ENCODE measurements around the gene LAMTOR1.
A peak's percentile ranks its signal among the peaks of the same experiment; 100 is the strongest.

LAMTOR1 gene

GRCh38 chr11:72081184-72081644 lies 21.9 kb downstream of the LAMTOR1 start:
- no peak for DNase-seq (ENCODE audit: low spot score)

GRCh38 chr11:72080326-72081183 lies 22.5 kb downstream of the LAMTOR1 start, which contains the start of the genes LRRC51 and NUMA1:
Gene LRRC51, plus strand, starts transcription at chr11:72080850. Its CDS starts 8,234 bp downstream, at chr11:72089084.
Gene NUMA1, minus strand, starts transcription at chr11:72080542. Its CDS starts 44,599 bp downstream, at chr11:72035943.
- DNase-seq (ENCODE audit: low spot score), result peak; percentile 99

- DNase-seq (ENCODE audit: low spot score), result no peak
Measured at GRCh38 chr11:72079819-72080325, 23.2 kb downstream of the LAMTOR1 start.

- no peak for DNase-seq (ENCODE audit: low spot score)
Measured at GRCh38 chr11:72078477-72078876, 24.6 kb downstream of the LAMTOR1 start.

- no peak for DNase-seq (ENCODE audit: low spot score)
Measured at GRCh38 chr11:72075756-72076155, 27.3 kb downstream of the LAMTOR1 start.

- DNase-seq (ENCODE audit: low spot score), result no peak
Measured at GRCh38 chr11:72075109-72075508, 28.0 kb downstream of the LAMTOR1 start.

- peak; percentile 93 for DNase-seq (ENCODE audit: low spot score)
Measured at GRCh38 chr11:72072348-72072747, 30.7 kb downstream of the LAMTOR1 start.

- DNase-seq (ENCODE audit: low spot score), result no peak
Measured at GRCh38 chr11:72070491-72070890, 32.6 kb downstream of the LAMTOR1 start.

- DNase-seq (ENCODE audit: low spot score), result peak; percentile 95
Measured at GRCh38 chr11:72069787-72070251, 33.3 kb downstream of the LAMTOR1 start.

- no peak for DNase-seq (ENCODE audit: low spot score)
Measured at GRCh38 chr11:72069200-72069599, 33.9 kb downstream of the LAMTOR1 start.

GRCh38 chr11:72067676-72068075 lies 35.4 kb downstream of the LAMTOR1 start:
- DNase-seq (ENCODE audit: low spot score), result no peak

GRCh38 chr11:72067266-72067665 lies 35.8 kb downstream of the LAMTOR1 start:
- DNase-seq (ENCODE audit: low spot score), result peak; percentile 66

- DNase-seq (ENCODE audit: low spot score), result no peak
Measured at GRCh38 chr11:72066855-72067254, 36.2 kb downstream of the LAMTOR1 start.

GRCh38 chr11:72061739-72062396 lies 41.2 kb downstream of the LAMTOR1 start:
- DNase-seq (ENCODE audit: low spot score), result no peak

GRCh38 chr11:72058416-72059034 lies 44.6 kb downstream of the LAMTOR1 start:
- DNase-seq (ENCODE audit: low spot score), result no peak

GRCh38 chr11:72048766-72049460 lies 54.2 kb downstream of the LAMTOR1 start:
- no peak for DNase-seq (ENCODE audit: low spot score)

Measured in kidney capillary endothelial cell (primary cell).